HG02642 (cell line): ENCODE data around the gene LY9.
"Not testable (repeated sequence)": the region's sequence is repeated elsewhere in the genome, so short reads cannot be mapped to it uniquely, and the experiment has no call there.

ENCODE experiments used
- ATAC-seq: cut with Tn5 transposase; IDR thresholded peaks from one replicate; pipeline ENCODE4 v1.9.1; 2021; ENCODE audit warnings: mild to moderate bottlenecking; ENCODE audit not compliant: unreplicated experiment, poor library complexity

Gene LY9

GRCh38 chr1:160862203-160863060, 66.5 kb downstream of the LY9 start, which contains the start of gene CD244:
CD244 (minus strand) TSS chr1:160862887; CDS start chr1:160862677, 210 bp downstream.
- ATAC-seq = peak; percentile 82

GRCh38 chr1:160863061-160863773, 67.2 kb downstream of the LY9 start:
- ATAC-seq = no peak

GRCh38 chr1:160863774-160864131, 67.8 kb downstream of the LY9 start:
- no peak for ATAC-seq

- no peak for ATAC-seq
These were observed 68.2 kb downstream of the LY9 start for GRCh38 chr1:160864173-160864572.

- no peak for ATAC-seq
These were observed 69.4 kb downstream of the LY9 start for GRCh38 chr1:160865337-160865736.

GRCh38 chr1:160866001-160866694, 70.2 kb downstream of the LY9 start:
- no peak for ATAC-seq

- no peak for ATAC-seq
These were observed 70.8 kb downstream of the LY9 start for GRCh38 chr1:160866695-160867260.

- not testable (repeated sequence) for ATAC-seq
These were observed 71.7 kb downstream of the LY9 start for GRCh38 chr1:160867651-160868050.

GRCh38 chr1:160868141-160868540, 72.2 kb downstream of the LY9 start:
- ATAC-seq = no peak

GRCh38 chr1:160874935-160875334, 79.0 kb downstream of the LY9 start:
- no peak for ATAC-seq

GRCh38 chr1:160875591-160875990, 79.6 kb downstream of the LY9 start:
- not testable (repeated sequence) for ATAC-seq

GRCh38 chr1:160876311-160876710, 80.3 kb downstream of the LY9 start:
- no peak for ATAC-seq

- no peak for ATAC-seq
These were observed 81.2 kb downstream of the LY9 start for GRCh38 chr1:160877221-160877620.
